Activated effector memory CD4-positive, alpha-beta T cell treated with anti-CD3 and anti-CD28 coated beads, Interleukin-2, amount 50 U/mL, for 16 hours (primary cell): Measurements from ENCODE around the gene GDF10.

ENCODE experiments used
- DNase-seq: peaks from one replicate; pipeline ENCODE4 v3.0.0-alpha.2; 2020

The GDF10 gene

DNA sequence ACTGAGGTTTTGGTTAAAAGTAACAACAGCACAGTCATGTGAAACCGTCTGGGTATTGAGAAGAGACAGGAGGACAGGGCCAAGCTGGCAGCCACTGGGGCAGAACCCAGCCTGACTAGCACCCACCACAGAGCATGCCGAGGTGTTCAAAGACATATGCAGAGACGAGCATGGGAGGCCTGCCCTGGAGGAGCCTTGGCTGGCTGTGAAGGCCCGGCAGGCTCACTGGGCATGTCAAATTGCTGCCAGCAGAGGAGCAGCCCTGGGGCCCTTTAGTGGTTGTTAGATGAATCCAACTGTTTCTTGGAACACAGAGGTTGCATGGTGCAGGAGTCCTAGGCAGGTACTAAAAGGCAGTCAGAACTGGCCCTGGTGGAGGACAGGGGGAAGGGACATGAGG is 17.3 kb downstream of the GDF10 start:
- peak; percentile 39 for DNase-seq

DNA sequence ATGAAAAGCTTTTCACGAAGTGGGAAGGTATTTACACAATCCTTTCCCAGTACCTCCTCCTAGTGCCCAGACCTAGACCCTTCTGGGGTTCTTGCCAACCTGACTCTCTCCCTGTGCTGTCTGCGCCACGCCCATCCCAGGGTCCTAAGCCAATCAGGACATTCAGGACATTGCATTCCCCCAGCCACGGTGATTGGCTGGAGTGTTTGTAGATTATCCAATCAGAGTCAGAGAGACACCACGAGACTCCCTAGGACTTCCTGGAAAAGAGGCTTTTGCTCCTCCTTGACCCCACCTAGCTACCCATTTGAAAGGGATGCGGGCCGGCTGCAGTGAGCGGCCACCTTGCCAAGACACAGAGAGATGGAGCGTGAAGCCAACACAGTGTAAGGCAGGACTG is 18.7 kb downstream of the GDF10 start:
- peak; percentile 46 for DNase-seq

DNA sequence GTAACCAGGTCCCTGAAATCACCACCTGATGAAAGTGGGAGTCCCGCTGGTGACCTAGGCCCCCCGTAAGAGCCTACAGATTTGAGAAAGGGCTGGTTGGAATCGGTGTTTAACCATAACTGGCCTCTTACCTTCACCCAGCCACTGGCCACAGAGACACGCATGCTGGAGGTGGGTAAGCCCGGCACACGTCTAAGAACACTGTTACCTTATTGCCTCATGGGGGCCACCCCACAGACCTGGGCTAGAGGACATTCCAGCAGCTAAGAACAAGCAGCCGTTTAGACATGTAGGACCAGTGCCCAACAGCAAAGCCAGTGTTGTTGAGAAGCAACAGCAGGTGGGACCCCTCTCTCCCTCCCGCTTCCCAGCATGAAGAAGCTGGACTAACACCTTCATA is 19.8 kb downstream of the GDF10 start:
- peak; percentile 30 for DNase-seq

DNA sequence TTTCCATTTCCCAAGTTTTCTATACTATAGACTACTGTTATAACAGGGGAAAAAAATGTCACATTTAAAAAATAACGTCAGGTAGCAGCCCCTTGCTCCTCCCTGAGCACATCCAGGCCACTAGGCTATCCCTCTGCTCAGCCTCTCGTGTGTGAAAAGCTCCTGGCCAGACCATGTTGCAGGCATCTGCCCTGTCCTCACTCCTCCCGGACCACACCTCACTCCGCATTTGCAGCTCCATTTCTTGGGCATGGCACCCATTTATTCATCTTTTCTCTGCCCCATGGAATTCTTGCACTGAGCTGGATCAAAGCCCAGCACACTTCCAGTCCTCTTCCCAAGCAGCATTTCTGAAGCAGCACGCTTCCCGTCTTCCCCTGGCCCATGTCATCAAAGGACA is 20.8 kb downstream of the GDF10 start:
- peak; percentile 13 for DNase-seq

DNA sequence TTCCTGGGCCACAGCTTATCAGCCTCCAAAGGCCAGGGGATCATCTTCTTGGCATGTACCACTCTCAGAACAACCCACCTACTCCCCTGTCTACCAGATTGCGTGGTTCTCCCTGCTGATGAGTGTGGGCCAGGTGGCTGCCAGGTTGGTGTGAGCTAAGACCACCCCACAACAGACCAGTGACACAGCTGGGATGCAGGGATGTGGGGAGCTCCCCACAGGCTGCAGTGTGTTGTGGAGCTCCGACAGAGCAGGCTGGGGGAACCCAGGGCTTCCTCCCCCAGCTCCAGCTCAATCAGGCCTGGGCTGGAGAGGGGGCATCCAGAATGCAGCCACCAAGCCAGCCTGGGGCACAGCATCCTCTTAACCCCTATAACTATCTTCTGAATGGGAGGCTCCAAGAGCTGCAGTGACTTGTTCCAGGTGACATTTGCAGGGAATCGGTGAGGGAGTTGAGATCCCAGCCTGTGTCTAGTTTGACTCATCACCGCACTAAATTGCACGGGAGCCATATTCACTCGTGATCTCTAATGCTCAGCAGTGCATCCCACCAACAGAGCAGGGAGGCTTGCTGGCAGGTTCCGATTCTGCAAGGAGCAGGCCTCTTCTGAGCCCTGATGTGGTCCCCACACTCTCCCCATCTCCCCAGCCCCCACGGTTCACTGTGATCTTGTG is 21.7 kb downstream of the GDF10 start:
- peak; percentile 43 for DNase-seq

DNA sequence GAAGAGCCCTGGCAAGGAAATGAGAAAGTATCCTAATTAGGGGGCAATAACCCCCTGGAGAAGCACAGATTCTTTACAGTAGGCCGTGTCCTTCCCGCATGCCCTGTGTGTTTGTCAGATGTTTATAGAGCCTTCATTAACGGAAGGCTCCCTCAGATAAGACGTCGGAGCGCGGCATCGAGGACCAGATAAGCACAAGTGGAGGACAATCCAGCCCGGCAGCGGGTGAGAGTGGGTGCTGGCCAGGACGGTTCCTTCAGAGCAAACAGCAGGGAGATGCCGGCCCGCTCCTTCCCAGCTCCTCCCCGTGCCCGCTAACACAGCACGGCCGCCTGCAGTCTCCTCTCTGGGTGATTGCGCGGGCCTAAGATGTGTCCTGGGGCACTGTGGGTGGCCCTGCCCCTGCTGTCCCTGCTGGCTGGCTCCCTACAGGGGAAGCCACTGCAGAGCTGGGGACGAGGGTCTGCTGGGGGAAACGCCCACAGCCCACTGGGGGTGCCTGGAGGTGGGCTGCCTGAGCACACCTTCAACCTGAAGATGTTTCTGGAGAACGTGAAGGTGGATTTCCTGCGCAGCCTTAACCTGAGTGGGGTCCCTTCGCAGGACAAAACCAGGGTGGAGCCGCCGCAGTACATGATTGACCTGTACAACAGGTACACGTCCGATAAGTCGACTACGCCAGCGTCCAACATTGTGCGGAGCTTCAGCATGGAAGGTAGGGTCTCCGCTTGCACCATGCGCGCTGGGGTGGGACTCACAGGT is 22.5 kb downstream of the GDF10 start, which contains the start of gene GDF2:
GDF2 (plus strand) TSS at position 155 of the 762 bp plus-strand sequence; CDS start at position 370, 215 bp downstream.
- peak; percentile 54 for DNase-seq

DNA sequence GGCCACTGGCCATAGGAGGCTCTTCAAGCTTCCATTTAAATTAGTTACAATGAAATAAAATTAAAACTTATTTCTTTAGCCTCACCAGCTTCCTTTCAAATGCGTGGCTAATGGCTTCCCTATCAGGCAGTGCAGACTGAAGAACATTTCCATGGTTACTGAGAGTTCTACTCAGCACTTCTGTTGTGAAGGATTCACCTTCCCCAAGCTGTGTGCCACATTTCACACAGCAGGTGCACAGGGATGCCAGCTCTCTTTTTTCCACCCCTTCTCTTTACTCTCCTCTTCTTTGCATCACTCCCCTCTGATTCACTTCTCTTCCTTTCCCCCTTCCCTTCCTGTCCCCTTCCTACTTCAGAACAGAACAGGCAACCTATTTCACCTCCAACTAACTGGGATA is 23.1 kb downstream of the GDF10 start:
- no peak for DNase-seq

DNA sequence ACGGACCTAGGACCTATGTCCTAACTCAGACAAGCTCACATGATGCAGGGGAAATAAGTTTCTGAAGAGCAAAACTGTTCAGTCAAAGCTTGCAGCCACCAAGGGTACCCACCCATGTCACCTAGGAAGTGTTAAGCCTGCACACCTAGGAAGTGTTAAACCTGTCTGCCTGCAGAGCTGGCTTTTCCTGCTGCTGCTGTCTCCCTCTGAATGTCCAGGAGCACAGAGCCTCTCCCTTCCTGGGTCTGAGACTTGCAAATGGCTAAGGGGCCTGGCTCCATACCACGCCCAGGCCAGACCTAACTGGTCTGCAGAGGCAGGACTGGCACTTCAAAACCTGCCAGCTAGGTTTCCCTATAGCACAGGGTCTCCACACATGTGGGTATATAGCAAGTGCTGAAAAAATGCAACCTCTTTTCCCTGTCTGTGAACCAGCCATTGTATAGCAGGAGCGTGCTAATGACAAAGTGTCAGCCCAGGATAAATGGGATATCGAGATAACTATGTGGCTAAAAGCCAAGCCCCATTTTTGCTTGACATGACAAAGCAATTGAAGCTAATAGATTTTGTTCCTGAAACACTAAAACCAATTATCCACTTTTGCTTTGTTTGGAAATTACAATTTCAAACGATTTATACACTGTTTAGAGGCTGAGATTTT is 23.8 kb downstream of the GDF10 start:
- DNase-seq, result peak; percentile 21

DNA sequence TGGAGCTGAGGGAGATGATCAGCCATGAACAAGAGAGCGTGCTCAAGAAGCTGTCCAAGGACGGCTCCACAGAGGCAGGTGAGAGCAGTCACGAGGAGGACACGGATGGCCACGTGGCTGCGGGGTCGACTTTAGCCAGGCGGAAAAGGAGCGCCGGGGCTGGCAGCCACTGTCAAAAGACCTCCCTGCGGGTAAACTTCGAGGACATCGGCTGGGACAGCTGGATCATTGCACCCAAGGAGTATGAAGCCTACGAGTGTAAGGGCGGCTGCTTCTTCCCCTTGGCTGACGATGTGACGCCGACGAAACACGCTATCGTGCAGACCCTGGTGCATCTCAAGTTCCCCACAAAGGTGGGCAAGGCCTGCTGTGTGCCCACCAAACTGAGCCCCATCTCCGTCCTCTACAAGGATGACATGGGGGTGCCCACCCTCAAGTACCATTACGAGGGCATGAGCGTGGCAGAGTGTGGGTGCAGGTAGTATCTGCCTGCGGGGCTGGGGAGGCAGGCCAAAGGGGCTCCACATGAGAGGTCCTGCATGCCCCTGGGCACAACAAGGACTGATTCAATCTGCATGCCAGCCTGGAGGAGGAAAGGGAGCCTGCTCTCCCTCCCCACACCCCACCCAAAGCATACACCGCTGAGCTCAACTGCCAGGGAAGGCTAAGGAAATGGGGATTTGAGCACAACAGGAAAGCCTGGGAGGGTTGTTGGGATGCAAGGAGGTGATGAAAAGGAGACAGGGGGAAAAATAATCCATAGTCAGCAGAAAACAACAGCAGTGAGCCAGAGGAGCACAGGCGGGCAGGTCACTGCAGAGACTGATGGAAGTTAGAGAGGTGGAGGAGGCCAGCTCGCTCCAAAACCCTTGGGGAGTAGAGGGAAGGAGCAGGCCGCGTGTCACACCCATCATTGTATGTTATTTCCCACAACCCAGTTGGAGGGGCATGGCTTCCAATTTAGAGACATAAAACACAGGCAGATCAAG is 25.6 kb downstream of the GDF10 start:
- DNase-seq, result peak; percentile 17

DNA sequence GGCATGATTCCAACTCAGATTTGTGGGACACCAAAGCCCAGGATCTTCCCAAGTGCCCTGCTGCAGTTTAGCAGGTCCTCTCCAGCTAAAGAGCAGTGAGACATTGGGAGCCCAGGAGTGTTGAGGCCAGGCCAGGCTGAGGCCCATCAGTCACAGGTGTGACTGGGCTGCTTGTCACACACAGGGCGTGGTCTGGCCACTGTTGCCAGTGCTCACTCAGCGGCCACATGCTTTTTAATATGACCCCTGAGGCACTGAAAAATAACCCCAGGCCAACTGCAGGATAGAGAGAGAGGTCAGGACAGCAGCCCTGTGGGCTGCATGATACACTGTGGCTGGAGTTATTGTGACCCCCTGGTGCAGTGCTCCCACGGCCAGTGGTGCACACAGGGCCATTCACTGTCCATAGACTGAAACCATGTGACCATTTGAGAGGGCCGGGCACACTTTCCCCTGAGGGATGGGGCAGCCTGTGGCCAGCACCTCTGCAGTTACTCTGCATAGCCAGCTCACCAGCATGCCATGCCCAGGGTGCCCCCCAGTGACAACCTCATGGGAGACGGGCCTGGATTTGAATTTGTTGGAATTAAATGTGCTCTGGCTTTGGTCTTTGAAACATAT is 26.4 kb downstream of the GDF10 start:
- DNase-seq, result peak; percentile 54

DNA sequence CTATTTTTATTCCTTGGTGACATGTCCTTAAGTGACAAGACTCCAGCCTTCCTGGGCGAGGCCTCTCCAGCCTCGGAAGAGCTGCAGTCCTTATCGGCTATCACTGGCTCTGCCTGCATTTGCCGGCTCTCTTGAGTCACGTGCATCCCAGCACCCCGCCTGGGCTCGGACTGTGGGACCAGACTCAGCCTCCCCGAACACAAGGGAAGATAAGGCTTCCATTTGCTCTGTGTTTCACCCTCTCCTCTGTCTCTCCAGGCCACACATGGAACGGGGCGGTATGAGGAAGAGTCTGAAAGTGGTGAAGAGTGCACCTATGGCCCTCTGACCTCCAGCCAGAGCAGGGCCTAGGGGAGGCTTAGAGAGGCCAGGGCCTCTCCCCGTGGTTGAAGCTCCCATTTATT is 26.9 kb downstream of the GDF10 start:
- DNase-seq, result peak; percentile 34

DNA sequence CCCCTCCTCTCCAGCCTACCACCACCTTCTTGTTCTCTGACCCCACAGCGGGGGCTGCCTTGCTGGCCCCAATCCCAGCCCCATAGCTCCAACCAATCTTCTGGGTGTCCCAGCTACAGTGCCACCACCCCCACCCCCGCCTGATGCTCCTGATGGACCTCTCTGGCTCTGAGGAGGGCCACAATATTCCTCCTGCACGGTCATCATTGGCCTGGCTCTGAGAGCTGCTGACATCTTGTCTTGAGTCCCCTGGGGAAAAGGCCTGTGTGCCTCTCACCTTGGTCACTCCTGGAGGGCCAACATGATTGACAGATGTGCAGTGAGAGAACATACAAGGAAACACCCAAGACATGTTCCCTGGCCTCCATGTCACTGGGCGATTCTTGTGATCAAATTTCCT is 29.9 kb downstream of the GDF10 start:
- peak; percentile 37 for DNase-seq

DNA sequence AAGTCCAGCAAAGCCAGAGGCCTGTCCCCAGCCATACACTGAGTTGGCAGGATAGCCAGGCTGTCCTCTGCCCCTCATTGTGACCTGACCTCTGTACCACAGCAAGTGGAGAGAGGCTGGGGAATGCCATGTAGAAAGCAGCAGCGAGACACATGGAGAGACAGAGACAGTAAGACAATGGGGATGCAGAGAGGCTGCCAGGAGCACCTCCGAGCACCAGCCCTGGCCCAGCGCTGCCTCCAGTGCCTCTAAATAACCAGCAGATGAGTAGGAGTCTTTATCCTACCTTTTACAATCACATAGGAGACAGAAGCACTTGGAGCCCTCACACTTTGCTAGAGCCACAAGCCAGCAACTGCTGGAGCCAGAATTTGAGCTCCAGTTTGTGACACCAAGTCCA is 30.4 kb downstream of the GDF10 start:
- peak; percentile 24 for DNase-seq

DNA sequence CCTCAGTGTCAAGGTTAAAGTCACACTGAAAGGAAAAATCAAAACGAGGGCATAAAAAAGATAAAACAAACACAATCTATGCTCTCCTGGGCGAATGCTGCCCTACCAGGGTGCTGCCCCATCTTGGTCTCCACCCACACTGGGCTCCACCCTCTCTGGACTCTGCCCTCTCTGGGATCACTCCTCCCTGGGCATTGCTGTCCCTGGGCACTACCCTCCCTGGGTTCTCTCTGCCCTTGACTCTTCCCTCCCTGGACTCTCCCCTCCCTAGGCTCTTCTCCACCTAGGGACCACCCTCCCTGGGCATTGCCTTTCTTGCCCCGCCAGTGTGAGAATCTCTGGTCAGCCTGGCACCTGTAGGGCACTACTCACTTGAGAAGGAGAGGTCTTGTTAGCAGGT is 30.8 kb downstream of the GDF10 start:
- peak; percentile 50 for DNase-seq

DNA sequence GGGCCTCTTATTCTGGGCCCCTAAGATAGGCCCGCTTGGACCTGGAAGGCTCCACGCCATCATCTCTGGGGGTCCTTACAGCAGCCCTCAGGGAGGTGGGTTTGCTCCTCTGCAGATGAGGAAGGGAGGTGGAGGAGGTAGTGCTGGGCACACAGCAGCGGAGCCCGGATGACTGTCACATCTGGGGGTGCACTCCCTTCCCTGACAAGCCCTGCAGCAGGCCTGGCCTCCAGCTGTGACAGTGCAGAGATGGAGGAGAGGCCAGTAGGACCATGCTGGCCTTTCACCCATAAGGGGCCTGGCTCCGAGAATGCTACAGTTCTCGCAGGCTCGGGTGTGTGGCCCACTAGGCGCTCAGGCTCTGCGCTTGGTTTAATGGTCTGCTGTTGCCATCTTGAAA is 31.5 kb downstream of the GDF10 start:
- peak; percentile 34 for DNase-seq

DNA sequence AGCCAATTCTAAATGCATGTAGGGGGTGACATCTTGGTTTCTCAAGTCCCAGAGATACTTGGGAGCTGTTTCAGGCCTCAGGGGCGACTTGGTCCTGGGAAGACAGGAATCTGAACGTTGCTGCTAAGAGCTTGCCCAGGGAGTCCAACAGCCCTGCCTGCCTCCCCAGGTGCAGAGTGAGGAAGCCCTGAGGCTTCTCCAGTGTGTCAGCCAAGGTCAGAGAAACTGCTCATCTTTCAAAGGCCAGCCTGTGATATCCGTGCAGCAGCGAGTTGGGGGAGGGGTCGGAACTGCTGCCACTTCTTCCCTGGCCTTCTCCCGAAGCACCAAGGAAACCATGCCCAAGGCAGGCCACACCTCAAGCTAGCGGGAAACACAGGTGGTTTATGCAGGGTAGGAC is 32.0 kb downstream of the GDF10 start:
- DNase-seq, result no peak

DNA sequence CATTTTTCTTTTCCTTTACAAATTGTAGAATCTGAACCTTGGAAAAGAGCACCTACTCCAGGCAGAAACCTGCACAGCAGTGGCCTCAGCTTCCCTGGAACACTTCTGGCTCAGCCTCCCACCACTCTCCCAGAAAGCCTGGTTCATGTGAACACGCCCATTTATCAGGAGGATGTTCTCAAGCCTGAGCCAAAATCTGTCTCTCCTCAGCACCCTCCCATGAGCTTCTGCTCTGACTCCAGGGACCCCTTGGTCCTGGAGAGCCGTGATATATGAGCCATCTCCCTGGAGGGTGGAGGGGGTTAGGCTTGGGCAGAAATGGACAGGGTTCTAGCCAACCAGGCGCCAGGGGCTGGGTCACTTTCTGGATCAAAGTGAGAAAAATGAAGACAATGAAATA is 32.4 kb downstream of the GDF10 start:
- DNase-seq, result peak; percentile 44

DNA sequence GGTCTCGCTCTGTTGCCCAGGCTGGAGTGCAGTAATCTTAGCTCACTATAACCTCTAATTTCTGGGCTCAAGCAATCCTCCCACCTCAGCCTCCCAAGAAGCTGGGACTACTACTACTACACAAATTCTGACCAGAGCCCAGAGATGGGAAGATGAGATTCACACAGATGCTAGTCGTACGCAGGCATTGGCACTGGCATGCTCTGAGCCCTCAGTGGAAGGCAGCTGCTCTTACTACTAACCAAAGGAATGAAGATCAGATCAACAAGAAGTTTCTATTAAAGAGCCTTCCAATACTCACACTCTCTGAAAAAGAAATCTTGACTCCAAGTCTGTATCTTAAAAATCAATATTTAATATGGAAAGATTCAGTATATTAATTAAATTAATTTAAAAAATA is 32.9 kb downstream of the GDF10 start:
- peak; percentile 17 for DNase-seq

DNA sequence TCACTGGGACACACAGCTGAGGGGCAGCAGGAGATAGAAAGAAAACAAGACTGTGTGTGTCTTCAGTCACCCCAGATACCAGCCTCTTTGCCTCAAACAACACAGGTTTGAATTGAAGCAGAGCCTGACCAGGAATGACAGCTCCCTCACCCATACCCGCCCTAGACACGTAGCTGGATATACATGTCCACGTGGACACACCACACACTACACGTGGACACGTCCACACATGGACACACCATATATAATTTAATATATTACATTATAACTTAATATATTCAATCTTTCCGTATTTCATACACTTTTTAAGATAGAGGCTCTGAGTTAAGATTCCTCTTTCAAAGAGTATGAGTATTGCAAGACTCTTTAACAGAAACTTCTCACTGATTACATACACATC is 33.5 kb downstream of the GDF10 start:
- DNase-seq, result peak; percentile 8

DNA sequence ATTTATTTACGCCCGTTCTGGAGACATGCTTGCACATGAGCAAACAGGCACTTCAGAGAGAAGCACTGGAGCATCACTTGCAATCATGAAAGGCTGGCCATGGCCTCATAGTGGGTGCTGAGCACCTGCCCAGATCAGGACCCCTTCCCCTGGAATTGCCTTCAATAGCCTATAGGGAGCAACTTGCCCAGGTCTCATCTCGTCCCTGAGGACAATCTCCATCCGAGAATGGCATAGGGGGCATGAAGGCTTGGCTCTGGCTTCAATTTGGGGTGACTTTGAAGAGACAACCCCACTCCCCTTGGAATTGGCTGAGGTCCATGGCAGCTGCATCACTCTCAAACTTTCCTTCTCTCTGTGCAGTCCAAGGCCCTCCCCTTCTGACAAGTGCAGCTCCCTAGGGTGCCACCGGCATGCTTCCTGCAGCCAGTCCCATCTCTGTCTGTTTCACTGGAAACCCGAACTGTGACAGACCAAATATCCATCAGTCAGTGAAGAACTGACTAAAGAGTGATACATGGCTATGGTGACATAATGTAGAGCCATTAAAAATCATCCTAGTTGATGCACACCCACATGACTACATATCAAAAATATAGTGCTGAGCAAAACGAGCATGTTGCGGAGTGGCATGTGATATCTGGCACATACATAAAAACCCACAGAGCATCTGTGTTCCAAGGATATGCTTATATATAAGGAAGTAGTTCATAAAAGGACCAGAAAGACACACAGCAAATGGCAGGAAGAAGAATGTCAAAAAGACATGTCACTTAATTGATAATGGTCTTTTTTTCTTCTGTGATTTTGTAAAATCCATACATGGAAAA is 34.7 kb downstream of the GDF10 start:
- DNase-seq, result peak; percentile 19

DNA sequence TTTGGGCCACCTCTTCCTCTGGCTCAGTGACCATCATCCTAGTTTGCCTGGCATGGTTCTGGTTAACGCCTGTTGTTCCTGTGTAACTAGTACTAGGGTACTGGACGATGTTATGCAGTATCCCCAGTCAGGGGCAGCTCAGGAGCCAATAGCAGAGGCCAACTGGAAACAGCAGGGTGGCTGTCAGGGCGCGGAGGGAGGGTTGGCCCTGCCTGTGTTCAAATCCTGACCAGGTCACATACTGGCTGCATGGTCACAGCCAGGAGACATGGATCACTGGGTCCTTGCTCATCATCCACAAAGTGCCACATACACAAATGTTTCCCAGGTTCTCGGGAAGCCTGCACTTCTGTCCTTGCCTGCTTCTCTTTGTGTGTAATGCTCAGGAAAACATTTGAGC is 35.9 kb downstream of the GDF10 start:
- peak; percentile 48 for DNase-seq
